Gastroesophageal sphincter (tissue), 3 donors: ENCODE measurements around the gene SSBP2.

ENCODE experiments used
- CTCF ChIP-seq, 4 experiments: fragments of 200-600 bp in 2 of 4; fragments of 450-650 bp in 2 of 4; sonication (generic) in 1 of 4; IDR thresholded peaks; one replicate each; pipeline ENCODE4 v1.5.1; 2017 to 2019; ENCODE audit warnings: antibody characterized with exemption in 4 of 4, mild to moderate bottlenecking in 2 of 4, moderate library complexity in 2 of 4
- EP300 ChIP-seq: sonication (generic); formaldehyde crosslinking; IDR thresholded peaks from one replicate; pipeline ENCODE4 v1.6.1; 2017; ENCODE audit warnings: antibody characterized with exemption, mild to moderate bottlenecking
- POLR2A ChIP-seq, 2 donors: fragments of 450-650 bp; IDR thresholded peaks; one replicate each; pipeline ENCODE4 v1.6.1; 2017; ENCODE audit warnings: antibody characterized with exemption in 2 of 2, mild to moderate bottlenecking in 2 of 2, moderate library complexity in 1 of 2
- POLR2AphosphoS5 ChIP-seq: sonication (generic); formaldehyde crosslinking; IDR thresholded peaks from one replicate; pipeline ENCODE4 v1.6.1; 2017; ENCODE audit warnings: antibody characterized with exemption

- TF ChIP-seq CTCF (IDR thresholded peaks at IDR 0.05) (no peak), POLR2A (IDR thresholded peaks at IDR 0.05) (no peak), EP300 (no peak), POLR2AphosphoS5 (no peak)
Observed at GRCh38 chr5:81630684-81631083, 120.2 kb downstream of the SSBP2 start.
